Colonic mucosa (tissue), 4 donors: ENCODE results near the gene PKP1. TPM values are rescaled to one million over a fixed set of nuclear protein-coding genes. Genes with fewer than 3 reads are reported as not detected.

Experiments used
- DNase-seq: peaks from one replicate; pipeline ENCODE4 v3.0.0-alpha.2; 2020
- H3K27ac ChIP-seq: fragments of 200-600 bp; one replicate; pipeline ENCODE4 v1.8.0; 2021
- H3K27me3 ChIP-seq: fragments of 200-600 bp; one replicate; pipeline ENCODE4 v1.8.0; 2021
- H3K36me3 ChIP-seq: fragments of 200-600 bp; one replicate; pipeline ENCODE4 v1.8.0; 2021
- H3K4me1 ChIP-seq: fragments of 200-600 bp; one replicate; pipeline ENCODE4 v1.8.0; 2021; ENCODE audit warnings: mild to moderate bottlenecking
- H3K4me3 ChIP-seq: fragments of 200-600 bp; one replicate; pipeline ENCODE4 v1.8.0; 2021
- H3K9ac ChIP-seq, 2 donors: one replicate each; pipeline ENCODE4 v1.7.0; 2013; ENCODE audit warnings: control low read depth in 2 of 2, low read depth in 2 of 2, low read length in 2 of 2
- H3K9me3 ChIP-seq: fragments of 200-600 bp; one replicate; pipeline ENCODE4 v1.8.0; 2021
- CTCF ChIP-seq: fragments of 200-600 bp; IDR thresholded peaks from one replicate; pipeline ENCODE4 v1.8.0; 2022; ENCODE audit warnings: antibody characterized with exemption, mild to moderate bottlenecking
- intact Hi-C: fragments of 100-400 bp; cut with DNase I; formaldehyde crosslinking; loops from one replicate; pipeline ENCODE4 v1.14.1; 2022
- total RNA-seq, 2 donors: library from RNA; stranded (reverse); fragmentation: NEBNext Ultra II Directional in 1 of 2; extraction: Animal tissue kit (Norgen Biotek cat#: 25700) in 1 of 2; gene quantifications; one replicate each; pipeline ENCODE4 v1.2.1, GENCODE V29; 2021
- donor health status: healthy.
- donor health status: DM: no; HTN: no; CAD: no.
- donor health status: DM: no; HTN: no; CAD: no.

The PKP1 gene
- total RNA-seq, 2 donors from 2014 or later: 0.54 to 0.74 TPM

- H3K4me1 ChIP-seq: no peaks in the 10 kb centered on the region
- H3K27me3 ChIP-seq: no peaks in the 10 kb centered on the region
- intact Hi-C loops: no loop called here
- no peaks in the 10 kb centered on the region for H3K36me3 ChIP-seq
- H3K27ac ChIP-seq: no peak overlapping the region
- H3K9me3 ChIP-seq: no peaks in the 10 kb centered on the region
- TF ChIP-seq CTCF: no peak
- no peak for DNase-seq
- no peak overlapping the region for H3K9ac ChIP-seq
- H3K4me3 ChIP-seq: no peak overlapping the region
Observed at GRCh38 chr1:201316556-201316955, 33.2 kb downstream of the PKP1 start.

- Histone ChIP-seq H3K36me3 (no peaks in the 10 kb centered on the region), H3K4me1 (no peaks in the 10 kb centered on the region), H3K27me3 (no peaks in the 10 kb centered on the region), H3K9me3 (no peaks in the 10 kb centered on the region), H3K27ac (no peak overlapping the region), H3K4me3 (no peak overlapping the region), H3K9ac (no peak overlapping the region)
- no peak for DNase-seq
- intact Hi-C loops: no loop called here
- no peak for TF ChIP-seq CTCF
Observed at GRCh38 chr1:201317551-201317950, 34.2 kb downstream of the PKP1 start.

- TF ChIP-seq CTCF: no peak
- Histone ChIP-seq H3K4me3 (no peak overlapping the region), H3K9ac (no peak overlapping the region), H3K27me3 (no peaks in the 10 kb centered on the region), H3K36me3 (no peaks in the 10 kb centered on the region), H3K4me1 (no peaks in the 10 kb centered on the region), H3K27ac (no peak overlapping the region), H3K9me3 (no peaks in the 10 kb centered on the region)
- intact Hi-C loops: no loop called here
- DNase-seq: no peak
Observed at GRCh38 chr1:201318504-201319340, 35.4 kb downstream of the PKP1 start.

- no peak for TF ChIP-seq CTCF
Observed at GRCh38 chr1:201319631-201320030, 36.3 kb downstream of the PKP1 start.

GRCh38 chr1:201320168-201320788 is 37.0 kb downstream of the PKP1 start:
- DNase-seq: no peak
- no peaks in the 10 kb centered on the region for H3K27me3 ChIP-seq
- TF ChIP-seq CTCF: no peak
- H3K36me3 ChIP-seq: no peaks in the 10 kb centered on the region
- H3K4me3 ChIP-seq: no peak overlapping the region
- H3K9ac ChIP-seq: no peak overlapping the region
- intact Hi-C loops: no loop called here
- no peak overlapping the region for H3K27ac ChIP-seq
- no peaks in the 10 kb centered on the region for H3K4me1 ChIP-seq
- no peaks in the 10 kb centered on the region for H3K9me3 ChIP-seq

More at GRCh38 chr1:201319631-201320030, 36.3 kb downstream of the PKP1 start:
- no peak overlapping the region for H3K27ac ChIP-seq
- H3K27me3 ChIP-seq: no peaks in the 10 kb centered on the region
- H3K4me3 ChIP-seq: no peak overlapping the region
- no peak for DNase-seq
- H3K9ac ChIP-seq: no peak overlapping the region
- no peaks in the 10 kb centered on the region for H3K9me3 ChIP-seq
- H3K36me3 ChIP-seq: no peaks in the 10 kb centered on the region
- no peaks in the 10 kb centered on the region for H3K4me1 ChIP-seq
- intact Hi-C loops: no loop called here
